Breast epithelium (tissue), 3 donors: ENCODE results near the gene IGSF21.

Source experiments
- CTCF ChIP-seq, 3 donors: fragments of 450-650 bp; IDR thresholded peaks; one replicate each; pipeline ENCODE4 v1.5.1; 2016 to 2017; ENCODE audit warnings: antibody characterized with exemption in 3 of 3, mild to moderate bottlenecking in 3 of 3, moderate library complexity in 3 of 3
- POLR2A ChIP-seq: fragments of 450-650 bp; IDR thresholded peaks from one replicate; pipeline ENCODE4 v1.6.1; 2016; ENCODE audit warnings: antibody characterized with exemption, mild to moderate bottlenecking, moderate library complexity
- POLR2AphosphoS5 ChIP-seq, 3 donors: sonication (generic); formaldehyde crosslinking; IDR thresholded peaks; one replicate each; pipeline ENCODE4 v1.6.1; 2017; ENCODE audit warnings: antibody characterized with exemption in 3 of 3

DNA sequence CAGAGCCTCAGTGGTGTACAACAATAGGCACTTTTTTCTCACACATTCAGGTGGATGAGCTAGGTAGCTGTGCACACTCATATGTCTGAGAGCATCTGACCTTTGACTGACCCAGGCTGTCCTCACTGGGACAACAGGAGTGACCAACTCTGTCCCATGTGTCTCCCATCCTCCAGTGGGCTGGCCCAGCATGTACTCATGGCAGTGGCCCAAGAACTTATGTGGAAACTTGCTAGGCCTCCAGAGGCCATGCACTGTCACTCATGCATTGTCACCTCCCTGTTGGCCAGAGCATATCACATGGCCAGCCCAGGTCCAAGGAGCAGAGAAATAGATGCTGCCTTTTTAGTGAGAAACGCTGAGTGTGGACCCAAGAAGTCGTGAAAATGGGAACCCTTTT lies 158.8 kb downstream of the IGSF21 start:
- TF ChIP-seq POLR2A (no peak), CTCF (IDR thresholded peaks at IDR 0.05) (no peak), POLR2AphosphoS5 (IDR thresholded peaks at IDR 0.05) (no peak)
